22Rv1 (cell line): ENCODE data around the gene CTDP1.

ENCODE experiments used
- CTCF ChIP-seq: fragments of 450-650 bp; IDR thresholded peaks from 2 replicates; pipeline ENCODE4 v1.5.1; 2017; ENCODE audit warnings: mild to moderate bottlenecking
- ZFX ChIP-seq: fragments of 450-650 bp; IDR thresholded peaks from 2 replicates; pipeline ENCODE4 v1.6.1; 2017; ENCODE audit warnings: antibody characterized with exemption, borderline replicate concordance

- TF ChIP-seq CTCF: no peak
- no peak for TF ChIP-seq ZFX
These were observed 106.2 kb downstream of the CTDP1 start for GRCh38 chr18:79785831-79786230.
